ENCODE measurements around the gene KLHL1. TPM values are rescaled to one million over a fixed set of nuclear protein-coding genes. Genes with fewer than 3 reads are reported as not detected.

KLHL1 gene
- total and polyA plus RNA-seq, 4 donors = not detected

- TF ChIP-seq HNF4A (conservative IDR thresholded peaks at IDR 0.05) (no peak), MAX (IDR thresholded peaks at IDR 0.05) (no peak), ZBTB33 (IDR thresholded peaks at IDR 0.05) (no peak), FOXA2 (IDR thresholded peaks at IDR 0.05) (no peak), JUND (IDR thresholded peaks at IDR 0.05) (no peak), CTCF (IDR thresholded peaks at IDR 0.05; ENCODE audit: low read depth, low read length, missing input control) (no peak), TAF1 (conservative IDR thresholded peaks at IDR 0.05) (no peak), RAD21 (IDR thresholded peaks at IDR 0.05) (no peak), SP1 (IDR thresholded peaks at IDR 0.05) (no peak), YY1 (IDR thresholded peaks at IDR 0.05) (no peak), NR2F2 (IDR thresholded peaks at IDR 0.05) (no peak), GABPA (IDR thresholded peaks at IDR 0.05 in 1 of 2, conservative IDR thresholded peaks at IDR 0.05 in 1 of 2) (no peak), RXRA (IDR thresholded peaks at IDR 0.05) (no peak), REST (IDR thresholded peaks at IDR 0.05) (no peak), FOXA1 (IDR thresholded peaks at IDR 0.05) (no peak), EGR1 (IDR thresholded peaks at IDR 0.05; ENCODE audit: low read depth in 2 of 2) (no peak), ATF3 (IDR thresholded peaks at IDR 0.05) (no peak), HNF4G (IDR thresholded peaks at IDR 0.05) (no peak)
- DNase-seq (ENCODE audit: low spot score) = no peak
- no peak overlapping the region for H3K9ac ChIP-seq (ENCODE audit: low read depth in 1 of 2, low read length in 2 of 2)
- no peak overlapping the region for H3K4me3 ChIP-seq (ENCODE audit: low read depth in 1 of 3, low read length in 3 of 3)
- H3K27me3 ChIP-seq (ENCODE audit: control insufficient read depth in 4 of 4, insufficient read depth in 4 of 4, low read length in 3 of 4) = no peaks in the 10 kb centered on the region
- H3K9me3 ChIP-seq (ENCODE audit: control insufficient read depth in 4 of 4, low read length in 3 of 4) = no peaks in the 10 kb centered on the region
- H3K36me3 ChIP-seq (ENCODE audit: control insufficient read depth in 4 of 4, insufficient read depth in 3 of 4, low read depth in 1 of 4, low read length in 3 of 4) = no peaks in the 10 kb centered on the region
- H3K4me1 ChIP-seq (ENCODE audit: control insufficient read depth in 4 of 4, insufficient read depth in 4 of 4, low read length in 3 of 4) = no peaks in the 10 kb centered on the region
- WGBS = 31% methylated on average over 2 of the region's 2 CpGs
- H3K27ac ChIP-seq (ENCODE audit: low read depth in 1 of 2, low read length in 2 of 2) = no peak overlapping the region
Measured at GRCh38 chr13:69912630-69913029, 195.6 kb downstream of the KLHL1 start.

All from liver (tissue), 9 donors.